Neural progenitor cell (in vitro differentiated cells): ENCODE measurements around the gene PTH2R. TPM values are rescaled to one million over a fixed set of nuclear protein-coding genes. Genes with fewer than 3 reads are reported as not detected.
A peak's percentile ranks its signal among the peaks of the same experiment; 100 is the strongest.
"Not testable (repeated sequence)": the region's sequence is repeated elsewhere in the genome, so short reads cannot be mapped to it uniquely, and the experiment has no call there.

Source experiments
- DNase-seq: peaks from one replicate; pipeline ENCODE4 v3.0.0-alpha.2; 2016; ENCODE audit warnings: low spot score
- H2AFZ ChIP-seq: fragments of 200-600 bp; sonication (generic); replicated peaks from 2 replicates; pipeline ENCODE4 v1.6.1; 2016; ENCODE audit warnings: antibody characterized with exemption
- H3F3A ChIP-seq: fragments of 200-600 bp; sonication (generic); 2 replicates; pipeline ENCODE4 v1.6.1; 2016; ENCODE audit warnings: antibody characterized with exemption, low read depth
- H3K27ac ChIP-seq: fragments of 200-600 bp; sonication (generic); 2 replicates; pipeline ENCODE4 v1.5.1; 2016; ENCODE audit warnings: mild to moderate bottlenecking
- H3K27me3 ChIP-seq: fragments of 200-600 bp; sonication (generic); 2 replicates; pipeline ENCODE4 v1.6.1; 2016; ENCODE audit warnings: mild to moderate bottlenecking, moderate library complexity
- H3K36me3 ChIP-seq: fragments of 200-600 bp; sonication (generic); 2 replicates; pipeline ENCODE4 v1.5.1; 2016
- H3K4me1 ChIP-seq: fragments of 200-600 bp; sonication (generic); 2 replicates; pipeline ENCODE4 v1.6.1; 2016; ENCODE audit warnings: mixed run types
- H3K4me2 ChIP-seq: fragments of 200-600 bp; sonication (generic); 2 replicates; pipeline ENCODE4 v1.6.1; 2016
- H3K4me3 ChIP-seq: fragments of 200-600 bp; sonication (generic); 2 replicates; pipeline ENCODE4 v1.5.1; 2016
- H3K79me2 ChIP-seq: fragments of 200-600 bp; sonication (generic); 2 replicates; pipeline ENCODE4 v1.6.1; 2016; ENCODE audit warnings: low read depth
- H3K9ac ChIP-seq: fragments of 200-600 bp; sonication (generic); 2 replicates; pipeline ENCODE4 v1.6.1; 2016
- H3K9me3 ChIP-seq: fragments of 200-600 bp; sonication (generic); 2 replicates; pipeline ENCODE4 v1.5.1; 2016; ENCODE audit warnings: low read depth
- H4K20me1 ChIP-seq: fragments of 200-600 bp; sonication (generic); 2 replicates; pipeline ENCODE4 v1.6.1; 2016; ENCODE audit warnings: low read depth
- H3K27ac Mint-ChIP-seq: 3 replicates; pipeline ENCODE4 v1.8.0; 2021; ENCODE audit warnings: mixed read lengths
- H3K27me3 Mint-ChIP-seq: 2 replicates; pipeline ENCODE4 v1.8.0; 2022; ENCODE audit warnings: low read depth, mild to moderate bottlenecking, inconsistent platforms, moderate library complexity, mixed read lengths; ENCODE audit not compliant: insufficient read depth
- H3K36me3 Mint-ChIP-seq: 3 replicates; pipeline ENCODE4 v1.8.0; 2021; ENCODE audit warnings: mixed read lengths
- H3K4me1 Mint-ChIP-seq: 3 replicates; pipeline ENCODE4 v1.8.0; 2021; ENCODE audit warnings: mixed read lengths
- H3K4me3 Mint-ChIP-seq: 3 replicates; pipeline ENCODE4 v1.8.0; 2021; ENCODE audit warnings: mild to moderate bottlenecking, moderate library complexity, mixed read lengths
- H3K9me3 Mint-ChIP-seq: 3 replicates; pipeline ENCODE4 v1.8.0; 2020; ENCODE audit warnings: mixed read lengths
- EZH2 ChIP-seq: fragments of 200-600 bp; sonication (generic); IDR thresholded peaks from 2 replicates; pipeline ENCODE4 v1.6.1; 2017; ENCODE audit warnings: antibody characterized with exemption, mild to moderate bottlenecking, moderate library complexity
- EZH2phosphoT487 ChIP-seq: fragments of 200-600 bp; sonication (generic); IDR thresholded peaks from 2 replicates; pipeline ENCODE4 v1.6.1; 2017; ENCODE audit warnings: antibody characterized with exemption
- total RNA-seq: library from RNA; depleted of rRNA; stranded (reverse); fragments of >200 nt; gene quantifications from 2 replicates; pipeline ENCODE4 v1.2.3, GENCODE V29; 2015; ENCODE audit warnings: low replicate concordance
- TF ChIP-seq, protein P1 (sequence below): fragments of 200-600 bp; sonication (generic); IDR thresholded peaks from 2 replicates; pipeline ENCODE4 v1.5.1; 2017; ENCODE audit warnings: antibody characterized with exemption, mild to moderate bottlenecking

The PTH2R gene
- total RNA-seq, 1 donor from 2014 or later, result not detected

DNA sequence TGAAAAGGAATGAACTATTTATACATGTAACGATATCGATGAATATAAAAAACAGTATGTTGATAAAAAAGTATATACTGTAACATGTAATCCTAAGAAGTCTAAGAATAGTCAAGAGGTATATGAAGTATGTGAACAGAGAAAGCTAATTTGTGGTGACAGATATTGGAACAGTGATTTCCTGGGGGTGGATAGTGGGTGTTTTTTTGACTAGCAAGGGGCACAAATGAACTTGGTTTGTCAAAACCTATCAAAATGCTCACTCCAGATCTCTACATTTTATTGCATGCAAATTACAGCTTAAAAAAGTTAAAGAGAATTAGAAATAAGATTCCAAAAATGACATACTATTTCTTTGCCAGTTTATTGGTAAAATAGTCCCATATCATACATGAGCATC is 35.4 kb downstream of the PTH2R start:
- no peak overlapping the region for H3K4me3 Mint-ChIP-seq
- Histone ChIP-seq H3F3A (no peaks in the 10 kb centered on the region), H4K20me1 (no peaks in the 10 kb centered on the region), H3K9me3 (no peaks in the 10 kb centered on the region), H3K27me3 (no peaks in the 10 kb centered on the region), H3K79me2 (no peaks in the 10 kb centered on the region), H3K4me2 (no peak overlapping the region), H3K36me3 (no peaks in the 10 kb centered on the region), H2AFZ (no peak overlapping the region), H3K4me1 (no peaks in the 10 kb centered on the region), H3K4me3 (no peak overlapping the region), H3K27ac (no peak overlapping the region), H3K9ac (no peak overlapping the region)
- H3K9me3 Mint-ChIP-seq, result no peaks in the 10 kb centered on the region
- no peaks in the 10 kb centered on the region for H3K36me3 Mint-ChIP-seq
- H3K27ac Mint-ChIP-seq, result no peak overlapping the region
- H3K27me3 Mint-ChIP-seq, result no peaks in the 10 kb centered on the region
- no peaks in the 10 kb centered on the region for H3K4me1 Mint-ChIP-seq
- no peak for DNase-seq
- no peak for TF ChIP-seq EZH2
- TF ChIP-seq, protein P1, sequence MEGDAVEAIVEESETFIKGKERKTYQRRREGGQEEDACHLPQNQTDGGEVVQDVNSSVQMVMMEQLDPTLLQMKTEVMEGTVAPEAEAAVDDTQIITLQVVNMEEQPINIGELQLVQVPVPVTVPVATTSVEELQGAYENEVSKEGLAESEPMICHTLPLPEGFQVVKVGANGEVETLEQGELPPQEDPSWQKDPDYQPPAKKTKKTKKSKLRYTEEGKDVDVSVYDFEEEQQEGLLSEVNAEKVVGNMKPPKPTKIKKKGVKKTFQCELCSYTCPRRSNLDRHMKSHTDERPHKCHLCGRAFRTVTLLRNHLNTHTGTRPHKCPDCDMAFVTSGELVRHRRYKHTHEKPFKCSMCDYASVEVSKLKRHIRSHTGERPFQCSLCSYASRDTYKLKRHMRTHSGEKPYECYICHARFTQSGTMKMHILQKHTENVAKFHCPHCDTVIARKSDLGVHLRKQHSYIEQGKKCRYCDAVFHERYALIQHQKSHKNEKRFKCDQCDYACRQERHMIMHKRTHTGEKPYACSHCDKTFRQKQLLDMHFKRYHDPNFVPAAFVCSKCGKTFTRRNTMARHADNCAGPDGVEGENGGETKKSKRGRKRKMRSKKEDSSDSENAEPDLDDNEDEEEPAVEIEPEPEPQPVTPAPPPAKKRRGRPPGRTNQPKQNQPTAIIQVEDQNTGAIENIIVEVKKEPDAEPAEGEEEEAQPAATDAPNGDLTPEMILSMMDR, result no peak
- no peak for TF ChIP-seq EZH2phosphoT487

DNA sequence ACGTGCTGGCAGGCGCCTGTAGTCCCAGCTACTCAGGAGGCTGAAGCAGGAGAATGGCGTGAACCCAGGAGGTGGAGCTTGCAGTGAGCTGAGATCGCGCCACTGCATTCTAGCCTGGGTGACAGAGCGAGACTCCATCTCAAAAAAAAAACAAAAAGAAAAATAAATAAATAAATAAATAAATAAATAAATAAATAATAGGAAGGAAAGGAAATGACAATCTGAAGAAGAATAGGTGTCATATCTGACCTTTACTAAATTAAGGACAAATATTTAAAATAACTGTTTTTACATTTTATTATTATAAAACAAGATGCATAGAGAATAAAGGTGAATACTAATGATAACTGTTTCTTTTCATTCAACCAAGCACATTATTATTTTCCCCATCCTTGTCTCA is 40.9 kb downstream of the PTH2R start:
- H3K4me1 Mint-ChIP-seq, H3K4me2 ChIP-seq, H3K79me2 ChIP-seq, H3F3A ChIP-seq, H3K9me3 ChIP-seq, H3K9ac ChIP-seq, H3K27ac Mint-ChIP-seq, H3K4me3 Mint-ChIP-seq, H3K27ac ChIP-seq, H3K4me1 ChIP-seq, H3K9me3 Mint-ChIP-seq, H3K27me3 Mint-ChIP-seq, H3K36me3 ChIP-seq, H3K36me3 Mint-ChIP-seq, H3K4me3 ChIP-seq, H4K20me1 ChIP-seq, DNase-seq, H2AFZ ChIP-seq, H3K27me3 ChIP-seq: not testable (repeated sequence)

DNA sequence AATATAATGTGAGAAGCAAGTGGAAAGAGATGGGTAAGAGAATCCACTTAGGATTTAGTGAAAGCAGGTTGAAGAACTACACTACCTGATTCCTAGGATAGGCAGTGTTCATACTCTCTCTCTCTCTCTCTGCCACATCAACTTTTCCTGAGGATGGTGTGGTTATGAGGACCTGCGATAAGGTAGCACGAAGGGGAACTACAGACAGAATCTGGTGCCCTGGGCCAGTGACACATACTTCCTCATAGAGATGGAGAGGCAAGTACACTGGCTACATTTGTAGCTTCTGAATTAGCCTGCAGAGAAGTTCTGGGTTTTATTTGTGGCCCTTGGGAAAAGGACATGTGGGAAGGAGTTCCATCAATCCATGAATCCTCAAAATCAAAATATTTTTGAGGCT is 44.5 kb downstream of the PTH2R start:
- Histone ChIP-seq H3K27me3 (no peaks in the 10 kb centered on the region), H3K27ac (no peak overlapping the region), H3K4me1 (no peaks in the 10 kb centered on the region), H3K79me2 (no peaks in the 10 kb centered on the region), H3F3A (no peaks in the 10 kb centered on the region), H2AFZ (peak overlapping the region; percentile 53), H3K36me3 (no peaks in the 10 kb centered on the region), H3K9ac (no peak overlapping the region), H3K4me3 (no peak overlapping the region), H3K4me2 (no peak overlapping the region), H3K9me3 (no peaks in the 10 kb centered on the region), H4K20me1 (no peaks in the 10 kb centered on the region)
- H3K9me3 Mint-ChIP-seq, result no peaks in the 10 kb centered on the region
- TF ChIP-seq EZH2phosphoT487, result no peak
- no peak for TF ChIP-seq EZH2
- TF ChIP-seq, protein P1, result no peak
- H3K27me3 Mint-ChIP-seq, result peaks cover 3% of the 10 kb centered on the region
- no peak overlapping the region for H3K4me3 Mint-ChIP-seq
- DNase-seq, result no peak
- peaks cover 11% of the 10 kb centered on the region for H3K4me1 Mint-ChIP-seq
- no peaks in the 10 kb centered on the region for H3K36me3 Mint-ChIP-seq
- H3K27ac Mint-ChIP-seq, result no peak overlapping the region

DNA sequence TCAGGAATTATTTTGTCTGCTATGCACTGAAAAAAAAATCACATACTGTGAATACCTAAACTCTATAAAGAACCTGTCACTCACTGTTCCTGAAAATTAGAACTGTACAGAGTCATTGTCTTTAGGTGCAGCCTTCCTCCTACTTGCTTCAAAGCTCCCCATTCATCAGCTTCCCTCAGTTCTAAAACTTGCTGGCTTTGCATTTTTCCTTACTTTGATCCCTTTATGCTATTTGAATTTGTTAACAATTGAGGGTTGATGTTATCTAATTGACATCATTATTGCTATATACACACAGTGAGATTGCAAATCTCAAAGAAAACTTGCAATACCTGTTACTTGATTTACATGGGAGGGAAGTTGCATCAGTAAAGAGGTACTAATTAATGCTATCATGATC is 48.3 kb downstream of the PTH2R start:
- no peak overlapping the region for H3K4me3 ChIP-seq
- H3K9ac ChIP-seq, result no peak overlapping the region
- Mint-ChIP-seq H3K9me3 (no peaks in the 10 kb centered on the region), H3K27ac (no peak overlapping the region), H3K36me3 (no peaks in the 10 kb centered on the region), H3K27me3 (peaks cover 3% of the 10 kb centered on the region), H3K4me1 (peaks cover 11% of the 10 kb centered on the region), H3K4me3 (no peak overlapping the region)
- H3K9me3 ChIP-seq, result no peaks in the 10 kb centered on the region
- TF ChIP-seq EZH2phosphoT487 (no peak), EZH2 (no peak)
- TF ChIP-seq, protein P1, result no peak
- no peaks in the 10 kb centered on the region for H3K79me2 ChIP-seq
- H3K36me3 ChIP-seq, result no peaks in the 10 kb centered on the region
- no peaks in the 10 kb centered on the region for H3K4me1 ChIP-seq
- no peaks in the 10 kb centered on the region for H3K27me3 ChIP-seq
- H3K4me2 ChIP-seq, result no peak overlapping the region
- H2AFZ ChIP-seq, result no peak overlapping the region
- DNase-seq, result no peak
- H4K20me1 ChIP-seq, result no peaks in the 10 kb centered on the region
- no peaks in the 10 kb centered on the region for H3F3A ChIP-seq
- H3K27ac ChIP-seq, result no peak overlapping the region
